Activated T-helper 2 cell treated with anti-CD3 and anti-CD28 coated beads, Interferon-gamma antibody, Interleukin-2, Interleukin-4, amounts not matched to agents 10 μg/mL and 5 μg/mL and 100 μg/mL, durations not matched to agents 14 hours and 24 hours and 36 hours (primary cell): ENCODE results near the gene ATXN10. TPM values are rescaled to one million over a fixed set of nuclear protein-coding genes. Genes with fewer than 3 reads are reported as not detected.

Experiments
- DNase-seq: peaks from one replicate; pipeline ENCODE4 v3.0.0; 2021; ENCODE audit warnings: low spot score
- H3K27ac Mint-ChIP-seq: one replicate; pipeline ENCODE4 v1.8.0; 2021; ENCODE audit warnings: mixed read lengths
- H3K27me3 Mint-ChIP-seq: one replicate; pipeline ENCODE4 v1.8.0; 2021; ENCODE audit warnings: low read depth, mixed read lengths
- H3K36me3 Mint-ChIP-seq: one replicate; pipeline ENCODE4 v1.8.0; 2021; ENCODE audit warnings: low read depth, mixed read lengths
- H3K4me1 Mint-ChIP-seq: one replicate; pipeline ENCODE4 v1.8.0; 2021; ENCODE audit warnings: low read depth, mixed read lengths
- H3K4me3 Mint-ChIP-seq: one replicate; pipeline ENCODE4 v1.8.0; 2021; ENCODE audit warnings: low read depth, mild to moderate bottlenecking, moderate library complexity, mixed read lengths
- H3K9me3 Mint-ChIP-seq: one replicate; pipeline ENCODE4 v1.8.0; 2021; ENCODE audit warnings: mixed read lengths
- intact Hi-C: fragments of 100-400 bp; cut with micrococcal nuclease; formaldehyde crosslinking; loops from one replicate; pipeline ENCODE4 v1.15.1; 2023
- total RNA-seq: library from RNA; stranded (reverse); gene quantifications from 2 replicates; pipeline ENCODE4 v1.2.3, GENCODE V29; 2022

The ATXN10 gene
- total RNA-seq, 1 donor from 2014 or later, result 123 TPM

DNA sequence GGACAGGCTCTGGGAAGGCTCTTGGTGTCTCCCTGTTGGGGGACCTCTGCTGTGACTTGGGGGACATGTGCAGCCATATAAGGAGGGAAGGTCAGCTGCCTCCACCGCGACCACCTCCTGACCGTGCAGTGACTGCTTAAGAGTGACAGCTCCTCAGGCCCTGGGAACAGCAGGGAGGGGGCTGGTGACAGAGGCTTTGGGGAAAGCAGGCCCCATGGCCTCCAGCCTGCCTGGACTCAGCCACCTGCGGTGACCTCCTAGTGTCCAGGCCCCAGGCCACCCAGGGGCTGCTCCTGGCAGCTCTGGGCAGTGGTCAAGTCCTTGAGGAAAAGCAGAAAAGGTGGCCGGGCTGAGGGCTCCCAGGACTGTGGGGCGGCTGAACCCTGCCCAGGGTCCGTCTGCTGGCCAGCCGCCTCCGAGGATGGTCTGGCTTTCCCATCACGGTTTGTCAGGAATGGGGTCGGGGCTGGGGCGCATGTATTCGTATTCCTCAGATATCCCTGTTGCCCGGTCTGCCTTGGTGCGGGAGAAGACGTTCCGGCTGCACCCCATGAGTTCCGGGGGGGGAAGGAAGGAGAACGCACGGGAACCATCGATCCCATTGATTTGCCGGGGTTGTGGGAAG lies 208.6 kb downstream of the ATXN10 start:
- Mint-ChIP-seq H3K36me3 (no peaks in the 10 kb centered on the region), H3K9me3 (no peaks in the 10 kb centered on the region), H3K27me3 (peaks cover 40% of the 10 kb centered on the region), H3K4me3 (no peak overlapping the region), H3K27ac (no peak overlapping the region), H3K4me1 (no peaks in the 10 kb centered on the region)
- DNase-seq, result no peak
- intact Hi-C loops, result no loop called here

- Mint-ChIP-seq H3K9me3 (no peaks in the 10 kb centered on the region), H3K4me1 (no peaks in the 10 kb centered on the region), H3K4me3 (no peak overlapping the region), H3K27me3 (peaks cover 35% of the 10 kb centered on the region), H3K27ac (no peak overlapping the region), H3K36me3 (no peaks in the 10 kb centered on the region)
- no peak for DNase-seq
- intact Hi-C loops, result no loop called here
Measured at GRCh38 chr22:45880716-45881523, 209.3 kb downstream of the ATXN10 start.

GRCh38 chr22:45881524-45881875 lies 209.9 kb downstream of the ATXN10 start:
- H3K9me3 Mint-ChIP-seq, result no peaks in the 10 kb centered on the region
- no peak overlapping the region for H3K27ac Mint-ChIP-seq
- H3K27me3 Mint-ChIP-seq, result peaks cover 35% of the 10 kb centered on the region
- no peaks in the 10 kb centered on the region for H3K36me3 Mint-ChIP-seq
- no peak overlapping the region for H3K4me3 Mint-ChIP-seq
- DNase-seq, result no peak
- no peaks in the 10 kb centered on the region for H3K4me1 Mint-ChIP-seq
- intact Hi-C loops, result no loop called here

DNA sequence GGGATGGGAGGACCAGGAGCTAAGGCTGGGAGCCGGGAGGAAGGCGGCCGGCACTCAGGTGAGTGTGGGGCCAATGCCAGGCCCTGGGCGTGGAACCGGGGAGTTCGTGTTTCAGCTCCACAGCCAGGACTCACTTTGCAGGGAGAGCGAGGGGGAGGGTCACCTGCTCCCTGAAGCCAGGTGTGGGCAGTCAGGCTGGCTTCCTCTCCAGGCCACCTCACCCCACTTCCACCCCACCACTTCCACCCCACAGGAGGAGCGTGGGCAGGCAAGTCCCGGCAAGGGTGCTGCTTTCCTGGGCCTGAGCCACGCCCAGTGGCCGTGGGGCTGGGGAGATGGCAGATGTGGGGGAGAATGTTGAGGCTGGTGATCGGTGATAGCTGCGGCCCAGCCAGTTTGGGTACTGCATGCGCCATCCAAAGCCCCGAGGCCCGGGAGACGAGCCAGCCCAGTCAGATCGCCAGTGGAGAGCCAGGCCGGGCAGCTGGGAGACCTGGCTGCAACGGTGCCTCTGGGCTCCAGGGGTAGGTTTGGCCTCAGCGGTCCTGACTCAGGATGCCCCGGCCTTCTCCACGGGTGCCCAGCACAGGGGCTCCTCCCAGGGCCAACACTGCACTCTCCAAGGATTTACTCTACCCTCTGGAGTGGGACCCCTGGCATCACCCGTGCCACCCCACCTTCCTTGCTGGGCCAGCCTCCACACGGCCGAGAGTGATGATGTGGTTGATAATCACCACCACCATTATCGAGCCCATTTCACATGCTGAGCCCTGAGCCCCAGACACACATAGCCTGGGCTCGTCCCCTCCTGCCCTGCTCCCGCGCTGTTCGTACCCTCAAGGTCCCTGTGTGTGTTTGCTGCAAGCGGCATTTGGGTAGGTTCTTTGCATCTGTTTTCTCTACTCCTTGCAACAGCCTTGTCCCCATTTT lies 211.5 kb downstream of the ATXN10 start:
- Mint-ChIP-seq H3K27ac (no peak overlapping the region), H3K4me1 (no peaks in the 10 kb centered on the region), H3K9me3 (no peaks in the 10 kb centered on the region), H3K27me3 (peaks cover 31% of the 10 kb centered on the region), H3K36me3 (no peaks in the 10 kb centered on the region), H3K4me3 (no peak overlapping the region)
- intact Hi-C loops, result no loop called here
- DNase-seq, result no peak

DNA sequence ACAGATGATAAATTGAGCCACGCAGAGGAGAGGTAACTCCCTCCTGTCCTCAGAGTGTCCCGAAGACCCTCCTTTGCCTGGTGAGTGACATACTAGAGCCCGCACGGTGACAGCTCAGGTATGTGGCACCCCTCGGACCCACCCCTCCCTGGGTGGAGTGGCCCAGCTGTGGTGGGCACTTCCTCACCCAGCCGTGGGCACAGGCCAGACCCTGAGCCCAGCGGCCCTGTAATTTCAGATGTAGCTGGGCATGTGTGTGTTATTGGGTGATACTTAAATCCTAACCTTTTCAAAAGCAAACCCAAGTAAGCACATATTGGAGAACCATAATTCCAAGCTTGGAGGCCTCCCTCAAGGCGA lies 212.2 kb downstream of the ATXN10 start:
- H3K4me3 Mint-ChIP-seq, result no peak overlapping the region
- intact Hi-C loops, result no loop called here
- H3K4me1 Mint-ChIP-seq, result no peaks in the 10 kb centered on the region
- H3K27me3 Mint-ChIP-seq, result peaks cover 26% of the 10 kb centered on the region
- H3K27ac Mint-ChIP-seq, result no peak overlapping the region
- no peak for DNase-seq
- no peaks in the 10 kb centered on the region for H3K36me3 Mint-ChIP-seq
- no peaks in the 10 kb centered on the region for H3K9me3 Mint-ChIP-seq

DNA sequence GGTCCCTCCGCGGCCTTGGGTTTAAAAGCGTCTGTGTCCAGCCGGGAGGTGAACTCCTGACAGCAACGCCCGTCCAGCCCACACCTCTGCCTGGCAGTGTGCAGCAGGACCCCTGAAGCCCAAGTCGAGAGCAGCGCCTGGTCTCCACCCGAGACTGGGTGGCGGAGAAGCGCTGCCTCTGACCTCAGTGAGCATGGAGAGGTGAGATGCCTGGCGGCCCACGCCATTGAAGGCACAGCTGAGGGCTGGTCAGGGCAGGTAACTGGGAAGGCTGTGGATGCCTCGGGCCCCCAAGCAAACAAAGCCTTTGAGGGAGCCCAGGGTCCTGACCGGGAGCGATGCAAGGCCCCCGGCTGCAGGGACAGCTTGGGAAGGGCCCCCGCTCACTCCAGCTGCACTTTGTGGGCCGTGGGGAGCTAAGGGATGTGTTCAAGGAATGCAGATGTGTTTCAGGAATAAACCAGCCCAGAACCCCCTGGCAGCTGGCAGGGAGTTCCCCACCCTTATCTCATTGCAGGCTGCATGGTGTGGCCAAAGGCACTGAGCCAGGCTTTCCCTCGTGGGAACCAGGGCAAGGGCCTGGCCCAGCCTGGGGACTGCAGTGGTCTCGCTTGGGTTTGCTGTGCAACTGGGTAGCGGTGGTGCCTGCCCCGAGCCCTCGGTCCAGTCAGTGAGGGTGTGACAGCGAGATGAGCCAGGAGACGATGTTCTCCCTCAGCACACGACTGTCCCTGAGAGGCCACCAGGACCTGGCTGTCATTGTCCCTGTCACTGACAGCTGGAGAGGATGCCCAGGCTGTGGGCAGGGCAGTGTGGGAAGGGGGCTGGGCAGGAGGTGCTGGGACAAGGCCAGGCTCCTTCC lies 212.8 kb downstream of the ATXN10 start:
- H3K9me3 Mint-ChIP-seq, result no peaks in the 10 kb centered on the region
- H3K36me3 Mint-ChIP-seq, result no peaks in the 10 kb centered on the region
- no peak overlapping the region for H3K27ac Mint-ChIP-seq
- DNase-seq, result no peak
- no peaks in the 10 kb centered on the region for H3K4me1 Mint-ChIP-seq
- intact Hi-C loops, result no loop called here
- H3K4me3 Mint-ChIP-seq, result no peak overlapping the region
- H3K27me3 Mint-ChIP-seq, result peaks cover 24% of the 10 kb centered on the region

- Mint-ChIP-seq H3K4me3 (no peak overlapping the region), H3K27ac (no peak overlapping the region)
Measured at GRCh38 chr22:45885171-45885840, 213.7 kb downstream of the ATXN10 start.

GRCh38 chr22:45885941-45886395 lies 214.3 kb downstream of the ATXN10 start:
- no peak for DNase-seq
- Mint-ChIP-seq H3K27me3 (peaks cover 12% of the 10 kb centered on the region), H3K4me1 (no peaks in the 10 kb centered on the region), H3K9me3 (no peaks in the 10 kb centered on the region), H3K27ac (no peak overlapping the region), H3K4me3 (no peak overlapping the region), H3K36me3 (no peaks in the 10 kb centered on the region)
- intact Hi-C loops, result no loop called here

More at GRCh38 chr22:45885171-45885840, 213.7 kb downstream of the ATXN10 start:
- DNase-seq, result no peak
- Mint-ChIP-seq H3K9me3 (no peaks in the 10 kb centered on the region), H3K4me1 (no peaks in the 10 kb centered on the region), H3K36me3 (no peaks in the 10 kb centered on the region), H3K27me3 (peaks cover 16% of the 10 kb centered on the region)
- intact Hi-C loops, result no loop called here

DNA sequence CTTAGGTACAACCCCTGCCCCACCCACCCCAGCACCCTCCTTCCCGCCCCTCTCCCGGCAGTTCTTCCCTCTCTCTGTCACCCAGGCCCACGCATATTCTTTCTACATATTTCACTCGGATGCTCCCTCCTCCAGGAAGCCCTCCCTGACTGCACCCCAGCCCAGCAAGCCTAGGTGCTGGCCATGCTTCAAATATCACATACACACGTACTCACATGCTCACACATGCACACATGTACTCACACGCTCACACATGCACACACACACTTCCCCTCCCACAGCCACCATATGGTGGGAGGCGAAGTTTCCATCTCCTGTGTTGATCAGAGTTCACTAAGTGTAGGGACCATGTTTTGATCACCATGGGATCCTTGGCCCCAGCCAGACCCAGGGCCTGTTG lies 214.9 kb downstream of the ATXN10 start:
- H3K27ac Mint-ChIP-seq, result no peak overlapping the region
- H3K9me3 Mint-ChIP-seq, result no peaks in the 10 kb centered on the region
- H3K4me3 Mint-ChIP-seq, result no peak overlapping the region
- no peak for DNase-seq
- H3K36me3 Mint-ChIP-seq, result no peaks in the 10 kb centered on the region
- H3K4me1 Mint-ChIP-seq, result no peaks in the 10 kb centered on the region
- intact Hi-C loops, result no loop called here
- H3K27me3 Mint-ChIP-seq, result peaks cover 8% of the 10 kb centered on the region

- DNase-seq, result no peak
- Mint-ChIP-seq H3K9me3 (no peaks in the 10 kb centered on the region), H3K4me3 (no peak overlapping the region), H3K27me3 (peaks cover 3% of the 10 kb centered on the region), H3K36me3 (no peaks in the 10 kb centered on the region), H3K4me1 (no peaks in the 10 kb centered on the region), H3K27ac (no peak overlapping the region)
- intact Hi-C loops, result no loop called here
Measured at GRCh38 chr22:45887202-45888131, 215.8 kb downstream of the ATXN10 start.
